GM15510 (cell line): ENCODE data around the gene DOCK11.

Experiments
- POLR2A ChIP-seq: IDR thresholded peaks from 3 replicates; pipeline ENCODE4 v1.6.1; 2011; ENCODE audit warnings: borderline replicate concordance; ENCODE audit not compliant: insufficient read length; ENCODE audit errors: extremely low read depth

Gene DOCK11

DNA sequence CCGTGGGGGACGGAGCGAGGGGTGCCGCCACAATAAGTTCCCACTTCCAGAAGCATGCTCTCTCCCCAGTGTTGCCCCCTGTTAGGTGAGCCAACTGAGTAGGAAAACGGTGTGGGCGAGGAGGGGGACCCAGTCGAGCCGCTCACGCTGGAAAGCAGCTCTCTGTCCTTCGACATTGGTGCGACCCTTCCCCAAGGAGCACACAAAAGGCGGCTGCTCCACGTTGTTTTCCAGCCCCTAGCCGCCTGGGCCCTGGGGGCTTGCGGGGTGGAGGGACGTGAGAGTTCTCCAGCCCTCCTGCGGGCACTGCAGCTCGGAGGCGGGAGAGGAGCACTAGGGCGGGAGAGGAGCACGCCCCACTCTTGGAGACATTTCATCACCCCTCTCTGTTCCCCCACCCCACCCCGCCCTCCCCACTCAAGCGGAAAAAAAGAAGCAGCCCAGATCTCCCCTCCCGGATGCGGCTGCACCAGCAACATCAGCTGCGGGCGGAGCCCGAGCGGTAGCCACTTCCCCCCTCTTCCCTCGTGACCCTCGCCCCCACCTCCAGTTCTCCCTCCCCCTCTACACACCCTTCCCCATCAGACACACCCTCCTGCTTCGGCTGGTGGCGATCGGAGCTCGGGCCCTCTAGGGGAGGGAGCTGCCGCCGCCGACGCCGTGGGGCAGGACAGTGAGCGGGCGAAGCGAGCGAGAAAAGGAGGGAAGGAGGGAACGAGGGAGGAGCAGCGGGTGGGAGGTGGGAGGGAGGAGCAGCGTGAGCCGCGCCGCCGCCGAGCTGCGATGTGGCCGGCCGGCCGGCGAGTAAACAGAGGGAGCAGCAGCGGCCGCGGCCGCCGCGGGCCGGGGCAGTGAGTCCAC is at the start of gene DOCK11:
DOCK11 (plus strand) TSS at position 755 of the 861 bp plus-strand sequence. CDS start 157 bp downstream, outside the sequence.
- TF ChIP-seq POLR2A = peak; percentile 62

GRCh38 chrX:118448273-118448783 is 47.3 kb upstream of the DOCK11 start:
- TF ChIP-seq POLR2A = no peak

GRCh38 chrX:118455013-118455412 is 40.6 kb upstream of the DOCK11 start:
- TF ChIP-seq POLR2A = no peak

- no peak for TF ChIP-seq POLR2A
These were observed 36.1 kb upstream of the DOCK11 start for GRCh38 chrX:118459494-118459893.

DNA sequence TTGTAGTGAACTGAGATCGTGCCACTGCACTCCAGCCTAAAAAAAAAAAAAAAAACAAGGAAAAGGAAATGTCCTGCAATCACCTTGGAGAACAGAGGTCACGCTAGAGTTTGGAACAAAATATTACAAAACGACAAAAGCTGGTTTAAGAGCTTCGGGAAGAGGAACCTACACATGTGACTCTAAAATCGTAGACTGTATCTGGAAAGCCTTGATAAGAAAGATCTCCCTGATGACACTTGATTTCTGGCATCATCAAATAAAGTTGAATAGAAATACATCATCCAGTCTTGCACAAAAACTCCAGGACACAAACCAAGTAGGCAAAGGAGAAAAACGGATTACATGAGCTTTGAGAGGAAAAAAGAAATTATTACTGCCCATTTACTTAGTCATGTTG is 31.1 kb upstream of the DOCK11 start:
- no peak for TF ChIP-seq POLR2A

DNA sequence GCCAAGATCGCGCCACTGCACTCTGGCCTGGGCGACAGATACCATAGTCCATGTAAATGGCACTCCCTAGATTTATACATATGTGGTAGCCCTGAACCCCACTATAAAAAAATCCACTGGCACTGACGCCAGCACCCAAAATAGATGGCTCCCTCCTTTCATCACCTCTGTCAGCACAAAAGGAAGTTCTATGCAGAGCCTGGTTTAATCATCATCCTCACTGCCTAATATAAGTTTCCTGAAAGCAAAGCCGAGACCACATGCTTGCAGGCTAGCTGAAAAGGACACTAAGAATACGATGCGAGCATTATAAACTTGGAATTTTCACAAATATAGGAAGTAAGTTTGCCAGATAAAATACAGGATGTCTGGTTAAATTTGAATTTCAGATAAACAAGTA is 27.5 kb upstream of the DOCK11 start:
- no peak for TF ChIP-seq POLR2A

GRCh38 chrX:118474586-118474985 is 21.0 kb upstream of the DOCK11 start:
- TF ChIP-seq POLR2A = no peak

DNA sequence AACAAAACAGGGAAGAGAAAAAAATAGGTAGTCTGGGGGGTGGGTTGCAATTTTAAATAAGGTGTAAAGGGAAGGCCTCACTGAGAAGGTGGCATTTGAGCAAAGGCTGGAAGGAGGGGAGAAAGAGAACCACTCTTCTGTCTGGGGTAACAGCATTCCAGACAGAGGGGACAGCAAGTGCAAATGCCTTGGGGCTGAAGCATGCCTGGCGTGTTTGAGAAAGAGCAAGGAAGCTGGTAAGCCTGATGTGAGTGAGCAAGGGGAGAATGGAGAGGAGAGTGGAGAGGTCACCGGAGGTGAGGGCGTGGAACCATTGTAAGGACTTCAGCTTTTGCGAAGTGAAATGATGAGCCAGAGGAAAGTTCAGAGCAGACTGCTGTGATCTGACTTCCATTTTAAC is 19.7 kb upstream of the DOCK11 start:
- TF ChIP-seq POLR2A = no peak

- TF ChIP-seq POLR2A = no peak
These were observed 15.4 kb upstream of the DOCK11 start for GRCh38 chrX:118480172-118480571.

GRCh38 chrX:118484216-118484903 is 11.3 kb upstream of the DOCK11 start:
- no peak for TF ChIP-seq POLR2A

DNA sequence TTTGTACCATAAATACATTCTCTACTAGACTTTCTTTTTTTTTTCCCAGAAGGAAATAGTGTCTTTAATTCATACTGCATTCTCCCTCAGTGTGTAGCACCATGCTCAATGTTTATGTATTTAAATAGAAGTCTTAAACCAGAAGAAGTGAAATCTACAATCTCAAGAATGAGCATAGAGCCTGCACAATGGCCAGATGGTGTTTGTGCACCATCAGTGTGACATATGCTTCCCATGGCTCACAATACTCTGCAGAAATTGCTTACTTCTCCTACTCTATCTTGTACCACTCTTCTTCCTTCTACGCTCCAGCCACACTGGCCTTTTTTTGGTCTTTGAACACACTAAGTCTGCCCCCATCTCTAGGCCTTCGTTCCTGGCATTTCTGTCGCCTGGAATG is 2.6 kb upstream of the DOCK11 start:
- TF ChIP-seq POLR2A = no peak

DNA sequence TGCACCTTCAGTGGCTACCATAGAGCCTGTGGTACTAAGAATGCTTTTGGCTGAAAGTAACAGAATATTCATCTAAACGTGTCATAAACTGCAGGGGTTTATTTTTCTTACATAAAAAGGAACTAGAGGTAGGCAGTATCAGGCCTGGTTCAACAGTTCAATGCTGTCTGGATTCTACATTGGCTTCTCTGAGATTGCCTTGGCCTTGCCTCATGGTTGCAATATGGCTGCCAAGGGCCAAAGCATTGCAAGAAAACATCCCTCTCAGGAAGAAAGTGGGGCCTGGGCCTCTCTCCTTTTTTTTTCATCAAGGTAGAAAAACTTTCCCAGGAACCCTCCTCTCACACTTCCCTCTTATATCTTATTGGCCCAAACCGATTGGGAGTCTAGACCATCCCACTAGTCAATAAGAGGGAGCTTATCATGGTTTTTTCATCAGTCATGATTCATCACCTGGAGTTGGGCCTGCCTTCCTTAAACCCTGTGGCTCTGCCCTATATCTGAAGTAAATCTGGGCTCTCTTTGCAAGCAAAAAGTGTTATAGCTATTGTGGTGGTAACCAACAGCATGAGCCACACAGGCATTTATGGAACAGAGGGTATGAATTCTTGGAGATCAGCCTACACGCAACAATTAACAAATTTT is 1.8 kb upstream of the DOCK11 start:
- TF ChIP-seq POLR2A = no peak

DNA sequence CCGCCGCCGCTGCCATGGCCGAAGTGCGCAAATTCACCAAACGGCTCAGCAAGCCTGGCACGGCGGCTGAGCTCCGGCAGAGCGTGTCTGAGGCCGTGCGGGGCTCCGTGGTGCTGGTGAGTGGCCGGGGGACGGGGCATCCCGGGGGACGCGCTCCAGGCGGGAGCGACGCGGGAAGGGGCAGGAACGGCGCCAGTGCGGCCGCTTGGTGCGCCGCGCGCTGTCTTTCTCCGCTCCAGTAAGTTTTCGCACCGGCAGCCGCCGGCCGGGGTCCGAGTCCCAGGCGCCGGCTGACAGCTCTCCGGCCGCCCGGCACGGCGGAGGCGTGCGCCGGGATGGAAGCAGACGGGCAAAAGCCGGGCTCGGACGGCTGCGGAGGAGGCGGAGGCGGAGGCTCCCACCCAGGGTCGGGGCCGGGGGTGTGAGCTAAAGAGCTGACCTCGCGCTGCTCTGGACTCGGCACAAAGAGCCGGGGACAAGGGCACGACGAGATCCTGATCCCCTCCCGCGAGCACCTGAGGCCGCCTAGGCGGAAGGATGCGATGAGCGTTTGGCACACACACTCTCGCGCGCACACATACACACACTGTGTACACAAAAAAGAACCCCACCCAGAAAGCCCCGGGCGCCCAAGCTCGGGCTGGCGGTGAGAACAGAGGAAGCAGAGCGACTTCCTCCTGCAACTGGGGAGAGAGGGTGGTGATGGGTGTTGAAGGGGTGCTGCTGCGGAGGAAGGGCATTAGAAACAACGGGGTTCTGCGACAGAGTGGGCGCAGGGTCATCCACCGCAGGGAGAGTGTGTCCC is 545 bp downstream of the DOCK11 start:
- TF ChIP-seq POLR2A = peak; percentile 52

DNA sequence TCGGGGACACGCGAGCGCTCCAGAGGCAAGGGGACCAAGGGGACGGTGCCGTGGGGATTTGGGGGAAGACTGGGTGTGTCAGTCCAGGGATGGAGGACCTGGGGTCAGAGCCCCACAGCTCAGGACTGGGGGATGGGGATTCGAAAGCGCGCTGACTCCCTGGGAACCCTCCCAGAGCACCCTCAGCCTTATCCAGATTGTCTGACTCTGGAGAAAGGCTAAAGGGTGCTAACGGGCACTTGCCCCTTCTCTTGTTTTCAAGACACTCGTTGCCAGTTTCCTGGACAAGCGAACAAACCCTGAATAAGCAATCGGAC is 1.1 kb downstream of the DOCK11 start:
- TF ChIP-seq POLR2A = no peak
